ENCODE measurements around the gene CDH12. TPM values are rescaled to one million over a fixed set of nuclear protein-coding genes. Genes with fewer than 3 reads are reported as not detected.
"Not testable (repeated sequence)": the region's sequence is repeated elsewhere in the genome, so short reads cannot be mapped to it uniquely, and the experiment has no call there.

Gene CDH12
- total RNA-seq, 1 donor from 2014 or later: not detected

GRCh38 chr5:22168704-22169103 is 684.4 kb downstream of the CDH12 start:
- not testable (repeated sequence) for DNase-seq (ENCODE audit: low spot score)

- not testable (repeated sequence) for DNase-seq (ENCODE audit: low spot score)
Measured at GRCh38 chr5:22165931-22166330, 687.2 kb downstream of the CDH12 start.

GRCh38 chr5:22164910-22165748 is 688.0 kb downstream of the CDH12 start:
- not testable (repeated sequence) for DNase-seq (ENCODE audit: low spot score)

GRCh38 chr5:22156953-22157352 is 696.2 kb downstream of the CDH12 start:
- not testable (repeated sequence) for DNase-seq (ENCODE audit: low spot score)

GRCh38 chr5:22154779-22155178 is 698.4 kb downstream of the CDH12 start:
- DNase-seq (ENCODE audit: low spot score): not testable (repeated sequence)

GRCh38 chr5:22151801-22152200 is 701.3 kb downstream of the CDH12 start:
- not testable (repeated sequence) for DNase-seq (ENCODE audit: low spot score)

GRCh38 chr5:22140418-22140817 is 712.7 kb downstream of the CDH12 start:
- not testable (repeated sequence) for DNase-seq (ENCODE audit: low spot score)

GRCh38 chr5:22139662-22140300 is 713.4 kb downstream of the CDH12 start:
- DNase-seq (ENCODE audit: low spot score): not testable (repeated sequence)

- DNase-seq (ENCODE audit: low spot score): no peak
Measured at GRCh38 chr5:22111320-22111719, 741.8 kb downstream of the CDH12 start.

- DNase-seq (ENCODE audit: low spot score): no peak
Measured at GRCh38 chr5:22109315-22109714, 743.8 kb downstream of the CDH12 start.

- no peak for DNase-seq (ENCODE audit: low spot score)
Measured at GRCh38 chr5:22108545-22108944, 744.6 kb downstream of the CDH12 start.

- DNase-seq (ENCODE audit: low spot score): no peak
Measured at GRCh38 chr5:22102823-22103359, 750.3 kb downstream of the CDH12 start.

- DNase-seq (ENCODE audit: low spot score): no peak
Measured at GRCh38 chr5:22088517-22088916, 764.6 kb downstream of the CDH12 start.

- DNase-seq (ENCODE audit: low spot score): no peak
Measured at GRCh38 chr5:22079566-22079965, 773.6 kb downstream of the CDH12 start.

GRCh38 chr5:22079002-22079401 is 774.1 kb downstream of the CDH12 start:
- no peak for DNase-seq (ENCODE audit: low spot score)

GRCh38 chr5:22076586-22076985 is 776.6 kb downstream of the CDH12 start:
- no peak for DNase-seq (ENCODE audit: low spot score)

GRCh38 chr5:22070186-22070728 is 782.9 kb downstream of the CDH12 start:
- no peak for DNase-seq (ENCODE audit: low spot score)

- no peak for DNase-seq (ENCODE audit: low spot score)
Measured at GRCh38 chr5:22063717-22064116, 789.4 kb downstream of the CDH12 start.

- DNase-seq (ENCODE audit: low spot score): no peak
Measured at GRCh38 chr5:22058620-22059019, 794.5 kb downstream of the CDH12 start.

GRCh38 chr5:22057012-22057411 is 796.1 kb downstream of the CDH12 start:
- DNase-seq (ENCODE audit: low spot score): no peak

- DNase-seq (ENCODE audit: low spot score): no peak
Measured at GRCh38 chr5:22056601-22057000, 796.5 kb downstream of the CDH12 start.

GRCh38 chr5:22053195-22053594 is 799.9 kb downstream of the CDH12 start:
- DNase-seq (ENCODE audit: low spot score): no peak
